ENCODE data around the gene TSNAX. TPM values are rescaled to one million over a fixed set of nuclear protein-coding genes. Genes with fewer than 3 reads are reported as not detected.

Gene TSNAX
- total RNA-seq, 1 donor from 2014 or later: 34.0 TPM

- peaks cover 4% of the 10 kb centered on the region for H3K4me1 Mint-ChIP-seq (ENCODE audit: unreplicated experiment)
- no peaks in the 10 kb centered on the region for H3K9me3 Mint-ChIP-seq
- no peaks in the 10 kb centered on the region for H3K36me3 Mint-ChIP-seq
- DNase-seq (ENCODE audit: extremely low spot score, unreplicated experiment): no peak
- no peak overlapping the region for H3K27ac Mint-ChIP-seq
- TF ChIP-seq CTCF (conservative IDR thresholded peaks at IDR 0.05): no peak
- no peak overlapping the region for H3K4me3 Mint-ChIP-seq
- H3K27me3 Mint-ChIP-seq: no peaks in the 10 kb centered on the region
Observed at GRCh38 chr1:231487019-231487418, 41.5 kb upstream of the TSNAX start.

- Mint-ChIP-seq H3K27ac (no peak overlapping the region), H3K9me3 (no peaks in the 10 kb centered on the region), H3K27me3 (no peaks in the 10 kb centered on the region), H3K4me3 (no peak overlapping the region), H3K4me1 (ENCODE audit: unreplicated experiment) (peaks cover 4% of the 10 kb centered on the region), H3K36me3 (no peaks in the 10 kb centered on the region)
- no peak for DNase-seq (ENCODE audit: extremely low spot score, unreplicated experiment)
- TF ChIP-seq CTCF (conservative IDR thresholded peaks at IDR 0.05): no peak
Observed at GRCh38 chr1:231487910-231488309, 40.6 kb upstream of the TSNAX start.

GRCh38 chr1:231493421-231494185, 34.9 kb upstream of the TSNAX start:
- H3K36me3 Mint-ChIP-seq: no peaks in the 10 kb centered on the region
- H3K9me3 Mint-ChIP-seq: peaks cover 8% of the 10 kb centered on the region
- no peak overlapping the region for H3K27ac Mint-ChIP-seq
- TF ChIP-seq CTCF (conservative IDR thresholded peaks at IDR 0.05): no peak
- H3K4me3 Mint-ChIP-seq: peak overlapping the region; percentile 20
- peaks cover 3% of the 10 kb centered on the region for H3K27me3 Mint-ChIP-seq
- no peak for DNase-seq (ENCODE audit: extremely low spot score, unreplicated experiment)
- H3K4me1 Mint-ChIP-seq (ENCODE audit: unreplicated experiment): peaks cover 5% of the 10 kb centered on the region

- no peak for DNase-seq (ENCODE audit: extremely low spot score, unreplicated experiment)
- peaks cover 3% of the 10 kb centered on the region for H3K27me3 Mint-ChIP-seq
- no peak overlapping the region for H3K4me3 Mint-ChIP-seq
- peaks cover 8% of the 10 kb centered on the region for H3K9me3 Mint-ChIP-seq
- no peak overlapping the region for H3K27ac Mint-ChIP-seq
- no peak for TF ChIP-seq CTCF (conservative IDR thresholded peaks at IDR 0.05)
- no peaks in the 10 kb centered on the region for H3K36me3 Mint-ChIP-seq
- H3K4me1 Mint-ChIP-seq (ENCODE audit: unreplicated experiment): peaks cover 5% of the 10 kb centered on the region
Observed at GRCh38 chr1:231494439-231495110, 33.9 kb upstream of the TSNAX start.

- Mint-ChIP-seq H3K4me1 (ENCODE audit: unreplicated experiment) (peaks cover 5% of the 10 kb centered on the region), H3K9me3 (peaks cover 14% of the 10 kb centered on the region), H3K36me3 (no peaks in the 10 kb centered on the region), H3K27ac (no peak overlapping the region), H3K4me3 (no peak overlapping the region), H3K27me3 (peaks cover 5% of the 10 kb centered on the region)
- TF ChIP-seq CTCF (conservative IDR thresholded peaks at IDR 0.05): no peak
- DNase-seq (ENCODE audit: extremely low spot score, unreplicated experiment): no peak
Observed at GRCh38 chr1:231497629-231498152, 30.8 kb upstream of the TSNAX start.
